ENCODE data around the gene SP140L.
"Not testable (repeated sequence)": the region's sequence is repeated elsewhere in the genome, so short reads cannot be mapped to it uniquely, and the experiment has no call there.

Gene SP140L

GRCh38 chr2:230326453-230327417, at the start of gene SP140L:
TSS of gene SP140L (plus strand) at chr2:230327193. CDS start at chr2:230327270, 77 bp downstream.
- peak; percentile 85 for DNase-seq

- no peak for DNase-seq
These were observed 44.1 kb upstream of the SP140L start for GRCh38 chr2:230282936-230283335.

- DNase-seq, result no peak
These were observed 40.9 kb upstream of the SP140L start for GRCh38 chr2:230286048-230286447.

GRCh38 chr2:230289311-230289710, 37.7 kb upstream of the SP140L start:
- peak; percentile 8 for DNase-seq

GRCh38 chr2:230295192-230295591, 31.8 kb upstream of the SP140L start:
- no peak for DNase-seq

- no peak for DNase-seq
These were observed 30.1 kb upstream of the SP140L start for GRCh38 chr2:230296917-230297316.

GRCh38 chr2:230299618-230300017, 27.4 kb upstream of the SP140L start:
- no peak for DNase-seq

- DNase-seq, result no peak
These were observed 21.3 kb upstream of the SP140L start for GRCh38 chr2:230305416-230306275.

GRCh38 chr2:230306474-230306873, 20.5 kb upstream of the SP140L start:
- DNase-seq, result no peak

GRCh38 chr2:230307485-230307884, 19.5 kb upstream of the SP140L start:
- no peak for DNase-seq

GRCh38 chr2:230308402-230309000, 18.5 kb upstream of the SP140L start:
- no peak for DNase-seq

- DNase-seq, result not testable (repeated sequence)
These were observed 16.2 kb upstream of the SP140L start for GRCh38 chr2:230310792-230311191.

GRCh38 chr2:230311634-230312033, 15.4 kb upstream of the SP140L start:
- not testable (repeated sequence) for DNase-seq

GRCh38 chr2:230312638-230313037, 14.4 kb upstream of the SP140L start:
- DNase-seq, result no peak

- DNase-seq, result no peak
These were observed 9.6 kb upstream of the SP140L start for GRCh38 chr2:230317366-230317765.

GRCh38 chr2:230318190-230319121, 8.5 kb upstream of the SP140L start:
- no peak for DNase-seq

GRCh38 chr2:230319211-230319862, 7.7 kb upstream of the SP140L start:
- DNase-seq, result peak; percentile 89

- no peak for DNase-seq
These were observed 6.0 kb upstream of the SP140L start for GRCh38 chr2:230321031-230321430.

- DNase-seq, result no peak
These were observed 4.2 kb upstream of the SP140L start for GRCh38 chr2:230322561-230323384.

GRCh38 chr2:230323385-230324106, 3.4 kb upstream of the SP140L start:
- DNase-seq, result no peak
